ENCODE results near the gene HEPHL1.
"Not testable (repeated sequence)": the region's sequence is repeated elsewhere in the genome, so short reads cannot be mapped to it uniquely, and the experiment has no call there.

GRCh38 chr11:93976577-93977254 is 44.4 kb upstream of the HEPHL1 start:
- TF ChIP-seq, protein P1, sequence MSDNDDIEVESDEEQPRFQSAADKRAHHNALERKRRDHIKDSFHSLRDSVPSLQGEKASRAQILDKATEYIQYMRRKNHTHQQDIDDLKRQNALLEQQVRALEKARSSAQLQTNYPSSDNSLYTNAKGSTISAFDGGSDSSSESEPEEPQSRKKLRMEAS (IDR thresholded peaks at IDR 0.05; ENCODE audit: low read depth, low read length): not testable (repeated sequence)
- TF ChIP-seq, protein P2, sequence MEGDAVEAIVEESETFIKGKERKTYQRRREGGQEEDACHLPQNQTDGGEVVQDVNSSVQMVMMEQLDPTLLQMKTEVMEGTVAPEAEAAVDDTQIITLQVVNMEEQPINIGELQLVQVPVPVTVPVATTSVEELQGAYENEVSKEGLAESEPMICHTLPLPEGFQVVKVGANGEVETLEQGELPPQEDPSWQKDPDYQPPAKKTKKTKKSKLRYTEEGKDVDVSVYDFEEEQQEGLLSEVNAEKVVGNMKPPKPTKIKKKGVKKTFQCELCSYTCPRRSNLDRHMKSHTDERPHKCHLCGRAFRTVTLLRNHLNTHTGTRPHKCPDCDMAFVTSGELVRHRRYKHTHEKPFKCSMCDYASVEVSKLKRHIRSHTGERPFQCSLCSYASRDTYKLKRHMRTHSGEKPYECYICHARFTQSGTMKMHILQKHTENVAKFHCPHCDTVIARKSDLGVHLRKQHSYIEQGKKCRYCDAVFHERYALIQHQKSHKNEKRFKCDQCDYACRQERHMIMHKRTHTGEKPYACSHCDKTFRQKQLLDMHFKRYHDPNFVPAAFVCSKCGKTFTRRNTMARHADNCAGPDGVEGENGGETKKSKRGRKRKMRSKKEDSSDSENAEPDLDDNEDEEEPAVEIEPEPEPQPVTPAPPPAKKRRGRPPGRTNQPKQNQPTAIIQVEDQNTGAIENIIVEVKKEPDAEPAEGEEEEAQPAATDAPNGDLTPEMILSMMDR (IDR thresholded peaks at IDR 0.05; ENCODE audit: low read depth, low read length): not testable (repeated sequence)

Data from NB4 (cell line).